GM12892 (cell line): ENCODE results near the gene THBS3.

Experiments
- POLR2AphosphoS5 ChIP-seq: IDR thresholded peaks from 2 replicates; pipeline ENCODE4 v1.6.1; 2011; ENCODE audit warnings: low read depth, low read length, control low read depth
- TAF1 ChIP-seq: IDR thresholded peaks from 2 replicates; pipeline ENCODE4 v1.6.1; 2011; ENCODE audit warnings: low read depth, mild to moderate bottlenecking, control low read depth, low read length, borderline replicate concordance

GRCh38 chr1:155255243-155256007, 47.7 kb upstream of the THBS3 start, which contains the start of gene ENTREP3:
- TF ChIP-seq POLR2AphosphoS5 (peak; percentile 42; the same call in 1 of the 2 replicates), TAF1 (no peak)
